ENCODE measurements around the gene GATA3.

The GATA3 gene

GRCh38 chr10:8037941-8038894 lies 16.3 kb upstream of the GATA3 start:
- DNase-seq, result no peak

GRCh38 chr10:8039321-8039881 lies 15.1 kb upstream of the GATA3 start:
- no peak for DNase-seq

- DNase-seq, result no peak
These were observed 13.8 kb upstream of the GATA3 start for GRCh38 chr10:8040651-8041050.

- DNase-seq, result no peak
These were observed 13.1 kb upstream of the GATA3 start for GRCh38 chr10:8041284-8041991.

GRCh38 chr10:8041992-8042720 lies 12.3 kb upstream of the GATA3 start:
- DNase-seq, result no peak

GRCh38 chr10:8042721-8043568 lies 11.5 kb upstream of the GATA3 start:
- no peak for DNase-seq

- DNase-seq, result no peak
These were observed 10.8 kb upstream of the GATA3 start for GRCh38 chr10:8043569-8044306.

- no peak for DNase-seq
These were observed 10.1 kb upstream of the GATA3 start for GRCh38 chr10:8044331-8044907.

GRCh38 chr10:8044908-8045725 lies 9.4 kb upstream of the GATA3 start:
- no peak for DNase-seq

GRCh38 chr10:8045726-8046494 lies 8.6 kb upstream of the GATA3 start:
- DNase-seq, result no peak

- DNase-seq, result no peak
These were observed 6.8 kb upstream of the GATA3 start for GRCh38 chr10:8047452-8048280.

GRCh38 chr10:8048281-8049008 lies 6.0 kb upstream of the GATA3 start:
- DNase-seq, result no peak

- no peak for DNase-seq
These were observed 5.2 kb upstream of the GATA3 start for GRCh38 chr10:8049045-8049864.

- no peak for DNase-seq
These were observed 4.5 kb upstream of the GATA3 start for GRCh38 chr10:8049865-8050555.

All from nucleus accumbens (tissue), 56 donors.